Measurements from ENCODE around the gene RNF181. TPM values are rescaled to one million over a fixed set of nuclear protein-coding genes. Genes with fewer than 3 reads are reported as not detected.
A peak's percentile ranks its signal among the peaks of the same experiment; 100 is the strongest.

RNF181 gene
- total RNA-seq, 1 donor from 2014 or later: 157 TPM

- intact Hi-C loops (cut with DNase I): loop anchor here (2.0 kb wide), 2 partner anchors 23 to 33 kb away; partner anchors contain the start of genes GGCX and USP39
- DNase-seq (ENCODE audit: low spot score in 2 of 2): no peak
- Histone ChIP-seq H3K4me1 (peaks cover 0 to 26% of the 10 kb centered on the region in 2 donors), H3K36me3 (no peaks in the 10 kb centered on the region), H3K9me3 (no peaks in the 10 kb centered on the region), H3K4me3 (peak overlapping the region; percentile 61 to 74), H3K27ac (peak overlapping the region; percentile 84 to 95), H3K27me3 (no peaks in the 10 kb centered on the region)
- TF ChIP-seq CTCF (IDR thresholded peaks at IDR 0.05): no peak
These were observed 11.7 kb upstream of the RNF181 start for GRCh38 chr2:85583667-85584353.

DNA sequence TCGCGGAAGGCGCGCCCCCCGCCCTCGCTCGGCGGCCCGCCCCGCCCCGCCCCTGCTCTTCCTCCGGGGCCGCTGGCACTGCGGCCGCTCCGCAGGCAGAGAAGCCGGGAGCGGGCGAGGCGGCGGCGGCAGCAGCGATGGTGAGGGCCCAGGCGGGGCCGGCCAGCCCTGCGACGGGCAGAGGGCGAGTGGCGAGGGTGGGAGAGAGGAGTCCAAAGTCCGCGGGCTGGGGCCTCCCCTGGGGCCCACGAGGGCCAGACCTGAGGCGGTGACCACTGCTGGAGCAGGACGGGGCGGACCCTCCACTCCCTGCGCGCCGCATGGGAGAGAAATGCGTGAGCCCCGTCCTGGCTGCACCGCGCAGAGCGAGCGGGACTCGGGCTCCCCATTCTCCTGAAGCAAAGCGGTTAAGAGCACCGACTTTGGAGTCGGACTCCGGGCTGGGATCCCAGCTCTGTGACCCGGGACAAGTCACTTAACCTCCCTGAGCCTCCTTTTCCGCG, 11.1 kb upstream of the RNF181 start, which contains the start of gene VAMP5:
Gene VAMP5 (plus strand): TSS at position 78 of the 503 bp plus-strand sequence. CDS start 60 bp downstream, at position 138.
- intact Hi-C loops (cut with DNase I): loop anchor here (2.0 kb wide), 2 partner anchors 24 to 32 kb away; partner anchors contain the start of genes GGCX and USP39
- Histone ChIP-seq H3K36me3 (no peaks in the 10 kb centered on the region), H3K9me3 (no peaks in the 10 kb centered on the region), H3K4me3 (peak within 1 kb of the TSS; percentile 61 to 74), H3K4me1 (peaks cover 0 to 32% of the 10 kb centered on the region in 2 donors), H3K27me3 (no peaks in the 10 kb centered on the region), H3K27ac (peak within 1 kb of the TSS; percentile 84 to 95)
- no peak for DNase-seq (ENCODE audit: low spot score in 2 of 2)
- TF ChIP-seq CTCF (IDR thresholded peaks at IDR 0.05): no peak

DNA sequence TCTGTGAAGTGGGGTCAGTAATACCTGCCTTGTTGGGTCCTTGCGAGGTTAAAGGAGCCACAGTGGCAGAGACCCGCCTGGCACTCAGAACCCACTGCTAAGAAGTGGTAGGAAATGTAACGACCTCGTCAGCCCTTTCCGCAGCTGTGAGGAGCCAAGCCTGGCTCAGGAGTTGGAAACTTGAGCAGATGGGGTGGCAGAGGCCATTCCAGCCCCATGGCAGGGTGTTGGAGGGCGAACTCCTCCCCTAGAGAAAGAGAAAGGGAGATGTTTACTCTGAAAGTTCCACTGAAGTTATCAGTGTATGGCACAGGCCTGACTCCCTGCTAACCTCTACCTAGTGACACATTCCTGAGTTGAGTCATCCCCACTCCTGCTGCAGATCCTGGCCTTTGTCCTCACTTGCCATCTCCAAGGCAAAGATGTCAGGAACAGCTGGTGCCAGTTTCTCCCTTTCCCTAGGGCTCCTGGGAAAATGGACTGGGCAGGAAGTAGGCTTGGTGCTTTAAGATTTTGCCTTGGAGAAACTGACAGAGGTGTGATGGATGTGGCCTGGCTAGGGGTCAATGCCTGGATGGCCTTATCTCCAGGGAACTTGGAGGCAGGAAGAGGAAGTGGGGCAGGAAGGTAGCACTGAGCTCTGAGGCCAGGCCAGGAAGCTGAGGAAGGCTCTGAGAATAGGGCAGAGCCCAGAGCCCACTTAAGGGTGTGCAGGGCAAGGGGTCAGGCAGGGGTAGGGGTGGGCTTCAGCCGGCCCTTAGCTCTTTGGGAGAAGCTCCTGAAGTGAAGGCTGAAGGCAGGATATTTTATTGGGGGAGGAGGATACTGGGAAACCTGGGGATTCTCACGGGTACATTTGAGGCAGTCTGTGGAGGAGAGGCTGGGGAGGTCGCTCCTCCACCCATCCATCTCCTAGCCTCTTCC, 10.4 kb upstream of the RNF181 start:
- peaks cover 0 to 39% of the 10 kb centered on the region in 2 donors for H3K4me1 ChIP-seq
- peak overlapping the region; percentile 61 to 74 for H3K4me3 ChIP-seq
- H3K27ac ChIP-seq: peak overlapping the region; percentile 84 to 95
- intact Hi-C loops (cut with DNase I): loop anchor here (1.0 to 2.0 kb wide), 3 partner anchors 17 to 32 kb away; partner anchors contain the start of genes GGCX, TMEM150A and USP39
- no peaks in the 10 kb centered on the region for H3K27me3 ChIP-seq
- no peak for TF ChIP-seq CTCF (IDR thresholded peaks at IDR 0.05)
- H3K9me3 ChIP-seq: no peaks in the 10 kb centered on the region
- no peaks in the 10 kb centered on the region for H3K36me3 ChIP-seq
- DNase-seq (ENCODE audit: low spot score in 2 of 2): peak in 1 of 2 donors; percentile 81

- DNase-seq (ENCODE audit: low spot score in 2 of 2): no peak
- no peaks in the 10 kb centered on the region for H3K27me3 ChIP-seq
- intact Hi-C loops (cut with DNase I): loop anchor here (1.0 to 2.0 kb wide), 3 partner anchors 17 to 31 kb away; partner anchors contain the start of genes GGCX, TMEM150A and USP39
- H3K27ac ChIP-seq: peak overlapping the region; percentile 84 to 95
- H3K9me3 ChIP-seq: no peaks in the 10 kb centered on the region
- peak overlapping the region; percentile 61 to 74 for H3K4me3 ChIP-seq
- no peaks in the 10 kb centered on the region for H3K36me3 ChIP-seq
- TF ChIP-seq CTCF (IDR thresholded peaks at IDR 0.05): no peak
- peaks cover 3 to 44% of the 10 kb centered on the region in 2 donors for H3K4me1 ChIP-seq
These were observed 9.8 kb upstream of the RNF181 start for GRCh38 chr2:85585781-85586105.

- TF ChIP-seq CTCF (IDR thresholded peaks at IDR 0.05): no peak
- Histone ChIP-seq H3K4me1 (peaks cover 12 to 53% of the 10 kb centered on the region in 2 donors), H3K27me3 (no peaks in the 10 kb centered on the region), H3K36me3 (peaks cover 0 to 2% of the 10 kb centered on the region in 2 donors), H3K9me3 (no peaks in the 10 kb centered on the region), H3K27ac (peak overlapping the region; percentile 84 to 88), H3K4me3 (no peak overlapping the region)
- intact Hi-C loops (cut with DNase I): no loop called here
- no peak for DNase-seq (ENCODE audit: low spot score in 2 of 2)
These were observed 7.3 kb upstream of the RNF181 start for GRCh38 chr2:85588236-85588635.

Measured in ascending aorta (tissue), 2 donors.